GM12891 (cell line): ENCODE data around the gene ADAM10.

Experiments used
- PAX5 ChIP-seq: IDR thresholded peaks from 2 replicates; pipeline ENCODE4 v1.6.1; 2011; ENCODE audit warnings: low read length, moderate library complexity, mild to moderate bottlenecking; ENCODE audit not compliant: insufficient read depth, severe bottlenecking
- POLR2A ChIP-seq: IDR thresholded peaks from 2 replicates; pipeline ENCODE4 v1.6.1; 2011; ENCODE audit warnings: low read depth, low read length, control low read depth
- POLR2AphosphoS5 ChIP-seq: IDR thresholded peaks from 2 replicates; pipeline ENCODE4 v1.6.1; 2011; ENCODE audit warnings: low read depth, low read length, control low read depth
- TAF1 ChIP-seq: IDR thresholded peaks from 2 replicates; pipeline ENCODE4 v1.6.1; 2011; ENCODE audit warnings: low read depth, low read length, control low read depth

DNA sequence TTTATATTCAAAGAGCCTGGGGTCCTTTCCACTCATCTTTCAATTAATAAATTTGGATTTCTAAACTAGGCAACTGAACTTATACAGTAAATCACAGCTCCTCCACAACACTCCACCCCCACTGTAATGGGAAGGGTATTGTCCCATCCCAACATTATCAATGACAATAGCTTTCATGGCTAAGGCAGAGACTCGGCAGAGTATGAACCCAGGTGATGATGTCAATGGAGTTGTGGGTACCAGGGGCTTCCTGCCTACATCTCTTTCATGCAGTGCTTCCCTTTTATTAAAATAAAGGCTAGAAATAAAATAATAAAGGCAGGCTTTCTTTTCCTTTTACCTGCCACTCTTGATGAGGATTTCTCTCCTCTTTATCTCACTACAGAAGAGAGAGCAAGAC, 109.5 kb downstream of the ADAM10 start:
- TF ChIP-seq TAF1: no peak
- no peak for TF ChIP-seq POLR2A
- TF ChIP-seq POLR2AphosphoS5: no peak
- no peak for TF ChIP-seq PAX5
